ENCODE results near the gene FCHO1. TPM values are rescaled to one million over a fixed set of nuclear protein-coding genes. Genes with fewer than 3 reads are reported as not detected.
A peak's percentile ranks its signal among the peaks of the same experiment; 100 is the strongest.

FCHO1 gene
- total RNA-seq, 4 donors from 2014 or later = 0.60 to 26.9 (median 3.8) TPM

DNA sequence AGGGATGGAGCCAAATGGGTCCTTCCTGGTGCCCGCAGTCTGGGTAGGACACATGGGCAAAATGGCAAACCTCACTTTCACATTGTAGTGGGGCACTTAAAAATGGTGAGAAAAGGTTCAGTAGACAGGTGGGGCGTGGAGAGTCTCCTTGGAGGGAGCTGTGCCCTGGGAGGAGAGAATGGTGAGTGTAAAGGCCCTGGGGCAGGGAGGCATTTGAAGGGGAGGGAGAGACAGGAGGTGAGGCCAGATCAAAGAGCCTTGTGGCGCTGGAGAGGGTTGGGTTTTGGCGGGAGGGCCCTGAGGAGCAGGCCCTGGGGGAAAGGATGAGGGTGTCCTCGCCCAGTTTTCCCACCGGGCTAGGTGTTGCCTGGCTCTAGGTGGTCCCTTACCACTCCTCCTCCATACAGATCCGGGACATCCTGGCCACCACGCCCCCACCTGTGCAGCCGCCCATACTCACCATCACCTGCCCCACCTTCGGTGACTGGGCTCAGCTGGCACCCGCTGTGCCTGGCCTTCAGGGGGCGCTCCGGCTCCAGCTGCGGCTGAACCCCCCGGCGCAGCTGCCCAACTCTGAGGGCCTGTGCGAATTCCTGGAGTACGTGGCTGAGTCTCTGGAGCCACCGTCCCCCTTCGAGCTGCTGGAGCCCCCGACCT is 25.7 kb upstream of the FCHO1 start:
- Histone ChIP-seq H3K27me3 (no peaks in the 10 kb centered on the region), H3K9me3 (no peaks in the 10 kb centered on the region), H3K36me3 (peaks cover 0 to 34% (median 7%) of the 10 kb centered on the region in 4 donors), H3K4me1 (peaks cover 10 to 20% (median 13%) of the 10 kb centered on the region in 4 donors), H3K4me3 (no peak overlapping the region), H3K27ac (no peak overlapping the region)
- WGBS, 2 donors (ENCODE audit: low coverage in 1 of 2) = 97% methylated on average over 9 of the region's 21 CpGs; no CpG with 5 or more reads in 1 of the 2 donors
- TF ChIP-seq EP300 (IDR thresholded peaks at IDR 0.05; ENCODE audit: low read depth) (no peak), CTCF (IDR thresholded peaks at IDR 0.05) (peak in 3 of 5 experiments; percentile 15 to 23 (median 17))
- no peak for DNase-seq
- in situ Hi-C loops (cut with MboI; ENCODE audit: low pct_ligation_motif_present in 1 of 4, low pct_unique_long_range_greater_than_20kb in 1 of 4, low sequenced_read_pairs in 3 of 4) (no loop called here), intact Hi-C loops (cut with DNase I; ENCODE audit: low total_unique reads) (no loop called here)

GRCh38 chr19:17726136-17726741 is 25.0 kb upstream of the FCHO1 start:
- no peak overlapping the region for H3K27ac ChIP-seq
- no peak overlapping the region for H3K4me3 ChIP-seq
- DNase-seq = no peak
- no peaks in the 10 kb centered on the region for H3K9me3 ChIP-seq
- in situ Hi-C loops (cut with MboI; ENCODE audit: low pct_ligation_motif_present in 1 of 4, low pct_unique_long_range_greater_than_20kb in 1 of 4, low sequenced_read_pairs in 3 of 4) = no loop called here
- TF ChIP-seq POLR2AphosphoS5 (IDR thresholded peaks at IDR 0.05) = no peak
- no peak for TF ChIP-seq EP300 (IDR thresholded peaks at IDR 0.05; ENCODE audit: low read depth)
- no peak for TF ChIP-seq POLR2A (IDR thresholded peaks at IDR 0.05)
- no peak for TF ChIP-seq CTCF (IDR thresholded peaks at IDR 0.05)
- H3K27me3 ChIP-seq = no peaks in the 10 kb centered on the region
- intact Hi-C loops (cut with DNase I; ENCODE audit: low total_unique reads) = no loop called here
- H3K4me1 ChIP-seq = peaks cover 3 to 13% (median 6%) of the 10 kb centered on the region in 4 donors
- 95% methylated on average over 26 of the region's 59 CpGs; no CpG with 5 or more reads in 1 of the 2 donors for WGBS, 2 donors (ENCODE audit: low coverage in 1 of 2)
- H3K36me3 ChIP-seq = peaks cover 0 to 34% (median 9%) of the 10 kb centered on the region in 4 donors

GRCh38 chr19:17726964-17727773 is 24.1 kb upstream of the FCHO1 start:
- DNase-seq = no peak
- peaks cover 0 to 4% (median 0%) of the 10 kb centered on the region in 4 donors for H3K4me1 ChIP-seq
- 88% methylated on average over 42 of the region's 62 CpGs; no CpG with 5 or more reads in 1 of the 2 donors for WGBS, 2 donors (ENCODE audit: low coverage in 1 of 2)
- H3K27me3 ChIP-seq = no peaks in the 10 kb centered on the region
- intact Hi-C loops (cut with DNase I; ENCODE audit: low total_unique reads) (no loop called here), in situ Hi-C loops (cut with MboI; ENCODE audit: low pct_ligation_motif_present in 1 of 4, low pct_unique_long_range_greater_than_20kb in 1 of 4, low sequenced_read_pairs in 3 of 4) (no loop called here)
- no peak overlapping the region for H3K4me3 ChIP-seq
- no peak for TF ChIP-seq POLR2AphosphoS5 (IDR thresholded peaks at IDR 0.05)
- no peak for TF ChIP-seq EP300 (IDR thresholded peaks at IDR 0.05; ENCODE audit: low read depth)
- no peak for TF ChIP-seq CTCF (IDR thresholded peaks at IDR 0.05)
- no peak for TF ChIP-seq POLR2A (IDR thresholded peaks at IDR 0.05)
- H3K27ac ChIP-seq = no peak overlapping the region
- peaks cover 0 to 34% (median 12%) of the 10 kb centered on the region in 4 donors for H3K36me3 ChIP-seq
- H3K9me3 ChIP-seq = no peaks in the 10 kb centered on the region

GRCh38 chr19:17727843-17728242 is 23.4 kb upstream of the FCHO1 start:
- Histone ChIP-seq H3K27ac (no peak overlapping the region), H3K4me3 (no peak overlapping the region), H3K36me3 (peaks cover 0 to 34% (median 12%) of the 10 kb centered on the region in 4 donors), H3K9me3 (no peaks in the 10 kb centered on the region), H3K4me1 (no peaks in the 10 kb centered on the region), H3K27me3 (no peaks in the 10 kb centered on the region)
- DNase-seq = no peak
- intact Hi-C loops (cut with DNase I; ENCODE audit: low total_unique reads) (no loop called here), in situ Hi-C loops (cut with MboI; ENCODE audit: low pct_ligation_motif_present in 1 of 4, low pct_unique_long_range_greater_than_20kb in 1 of 4, low sequenced_read_pairs in 3 of 4) (no loop called here)
- no peak for TF ChIP-seq POLR2AphosphoS5 (IDR thresholded peaks at IDR 0.05)
- WGBS, 2 donors (ENCODE audit: low coverage in 1 of 2) = 80 to 96% methylated on average over 1 to 13 of the region's 19 CpGs

Data from transverse colon (tissue), 4 donors.